RWPE2 (cell line): ENCODE data around the gene STPG3.

Experiments
- ATAC-seq: fragments of 200-7000 bp; cut with Tn5 transposase; 3 replicates; pipeline ENCODE4 v1.9.1; 2021; ENCODE audit warnings: low read depth
- DNase-seq: peaks from one replicate; pipeline ENCODE4 v3.0.0-alpha.2; 2020; ENCODE audit warnings: low spot score
- H3K27ac ChIP-seq: fragments of 450-650 bp; 2 replicates; pipeline ENCODE4 v1.5.1; 2017; ENCODE audit warnings: mild to moderate bottlenecking; ENCODE audit not compliant: poor library complexity, severe bottlenecking
- H3K27me3 ChIP-seq: fragments of 250-450 bp; sonication (Bioruptor Pico); 2 replicates; pipeline ENCODE4 v1.5.1; 2021; ENCODE audit warnings: mild to moderate bottlenecking, moderate library complexity; ENCODE audit not compliant: insufficient read depth, poor library complexity, severe bottlenecking
- H3K36me3 ChIP-seq: fragments of 250-450 bp; sonication (Bioruptor Pico); 2 replicates; pipeline ENCODE4 v1.5.1; 2020; ENCODE audit warnings: low read depth, mild to moderate bottlenecking, moderate library complexity
- H3K4me1 ChIP-seq: fragments of 250-450 bp; sonication (Bioruptor Pico); 2 replicates; pipeline ENCODE4 v1.5.1; 2021; ENCODE audit warnings: mild to moderate bottlenecking, moderate library complexity; ENCODE audit not compliant: insufficient read depth, poor library complexity, severe bottlenecking
- H3K4me3 ChIP-seq: fragments of 250-450 bp; sonication (Bioruptor Pico); 2 replicates; pipeline ENCODE4 v1.5.1; 2021; ENCODE audit warnings: mild to moderate bottlenecking, moderate library complexity; ENCODE audit not compliant: severe bottlenecking
- H3K9me3 ChIP-seq: fragments of 250-450 bp; sonication (Bioruptor Pico); 2 replicates; pipeline ENCODE4 v1.5.1; 2021; ENCODE audit warnings: mild to moderate bottlenecking, moderate library complexity; ENCODE audit not compliant: severe bottlenecking
- CTCF ChIP-seq: fragments of 450-650 bp; IDR thresholded peaks from one replicate; pipeline ENCODE4 v1.5.1; 2017; ENCODE audit warnings: mild to moderate bottlenecking, moderate library complexity; ENCODE audit not compliant: poor library complexity, severe bottlenecking

Gene STPG3

GRCh38 chr9:137278721-137279711, 27.9 kb downstream of the STPG3 start:
- ATAC-seq (no peak), DNase-seq (no peak)
- Histone ChIP-seq H3K36me3 (peaks cover 42% of the 10 kb centered on the region), H3K4me1 (peaks cover 14% of the 10 kb centered on the region), H3K9me3 (no peaks in the 10 kb centered on the region), H3K27me3 (no peaks in the 10 kb centered on the region), H3K4me3 (peak overlapping the region; percentile 81), H3K27ac (peak overlapping the region; percentile 88)
- no peak for TF ChIP-seq CTCF

- Histone ChIP-seq H3K27me3 (no peaks in the 10 kb centered on the region), H3K27ac (no peak overlapping the region), H3K9me3 (no peaks in the 10 kb centered on the region), H3K4me1 (peaks cover 8% of the 10 kb centered on the region), H3K36me3 (peaks cover 42% of the 10 kb centered on the region), H3K4me3 (no peak overlapping the region)
- no peak for ATAC-seq
- no peak for DNase-seq
- no peak for TF ChIP-seq CTCF
Measured at GRCh38 chr9:137279741-137280473, 28.8 kb downstream of the STPG3 start.

DNA sequence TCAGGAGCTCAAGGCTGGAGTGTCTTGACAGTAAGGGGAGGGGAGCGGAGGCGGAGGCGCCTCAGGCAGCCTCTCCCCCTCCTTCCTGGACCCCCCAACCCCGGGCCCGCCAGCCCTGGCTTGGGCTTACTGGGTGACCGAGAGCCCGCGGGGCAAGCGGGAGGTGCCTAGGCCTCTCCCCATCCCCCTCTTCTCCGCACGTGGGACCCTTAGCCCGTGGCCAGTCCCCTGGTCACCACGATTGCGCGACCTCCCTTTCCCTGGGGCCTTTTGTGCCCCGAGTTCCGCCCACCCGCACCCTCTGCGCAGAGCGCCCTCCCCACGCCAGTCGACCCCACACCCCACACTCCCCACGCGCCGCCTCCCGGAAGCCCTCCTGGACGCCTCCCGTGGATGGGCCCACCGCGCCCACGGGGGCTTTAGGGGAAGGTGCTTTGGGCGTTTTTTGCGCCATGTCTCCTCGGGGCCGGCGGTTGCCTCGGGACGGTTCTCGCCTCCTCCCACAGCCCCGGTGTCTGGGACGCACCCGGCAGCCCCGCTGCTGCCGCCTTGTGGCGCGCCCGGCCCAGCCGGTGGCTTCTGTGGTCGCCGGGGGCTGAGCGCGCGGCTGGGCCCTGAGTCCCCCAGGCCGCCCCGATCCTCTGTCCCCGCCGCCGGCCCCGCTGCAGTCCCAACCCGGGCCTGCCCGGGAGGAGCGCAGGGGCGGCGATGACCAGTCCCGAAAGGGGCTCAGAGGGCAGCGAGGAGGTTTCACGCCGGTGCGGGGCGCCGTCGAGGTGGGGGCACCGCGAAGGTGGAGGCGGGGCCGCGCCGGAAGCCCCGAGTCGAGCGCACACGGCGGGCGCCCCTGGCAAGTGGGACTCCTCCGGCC, 29.6 kb downstream of the STPG3 start:
- DNase-seq (no peak), ATAC-seq (no peak)
- H3K27ac ChIP-seq = no peak overlapping the region
- H3K36me3 ChIP-seq = peaks cover 42% of the 10 kb centered on the region
- no peaks in the 10 kb centered on the region for H3K27me3 ChIP-seq
- peaks cover 8% of the 10 kb centered on the region for H3K4me1 ChIP-seq
- H3K9me3 ChIP-seq = no peaks in the 10 kb centered on the region
- H3K4me3 ChIP-seq = no peak overlapping the region
- no peak for TF ChIP-seq CTCF

GRCh38 chr9:137281345-137282116, 30.4 kb downstream of the STPG3 start:
- DNase-seq (no peak), ATAC-seq (no peak)
- no peaks in the 10 kb centered on the region for H3K9me3 ChIP-seq
- TF ChIP-seq CTCF = no peak
- no peak overlapping the region for H3K4me3 ChIP-seq
- no peak overlapping the region for H3K27ac ChIP-seq
- H3K4me1 ChIP-seq = peaks cover 8% of the 10 kb centered on the region
- peaks cover 42% of the 10 kb centered on the region for H3K36me3 ChIP-seq
- no peaks in the 10 kb centered on the region for H3K27me3 ChIP-seq
